ENCODE results near the gene RFK.

DNA sequence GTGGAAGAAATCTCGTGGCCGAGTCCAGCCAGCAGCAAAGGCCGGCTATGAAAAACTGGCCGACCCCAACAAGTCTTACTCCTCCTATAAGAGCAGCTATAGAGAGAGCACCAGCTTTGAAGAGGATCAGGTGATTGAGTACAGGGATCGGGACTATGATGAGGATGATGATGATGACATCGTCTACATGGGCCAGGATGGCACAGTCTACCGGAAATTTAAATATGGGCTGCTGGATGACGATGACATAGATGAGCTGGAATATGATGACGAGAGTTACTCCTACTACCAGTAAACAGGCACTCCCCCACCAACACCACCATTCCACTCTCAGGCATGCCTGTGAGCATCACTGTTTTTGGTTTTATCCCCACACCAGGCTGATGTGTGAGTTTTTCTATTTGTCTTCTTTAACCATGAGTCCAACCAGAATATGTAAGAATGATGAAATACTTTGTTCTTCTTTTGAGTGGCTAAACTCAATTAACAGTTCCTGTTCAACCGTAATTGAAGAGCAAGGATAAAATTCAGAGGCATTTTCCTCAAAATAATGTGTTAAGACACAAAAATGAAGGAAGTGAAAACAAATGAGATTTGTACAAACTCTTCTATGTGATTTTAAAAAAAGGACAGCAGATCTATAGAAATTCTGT is 35.5 kb downstream of the RFK start:
- TF ChIP-seq EZH2 (IDR thresholded peaks at IDR 0.05) (no peak), POLR2AphosphoS5 (IDR thresholded peaks at IDR 0.05; ENCODE audit: borderline replicate concordance, low read depth, low read length) (no peak)

Data from SK-N-MC (cell line).